Suprapubic skin (tissue), 3 donors: Measurements from ENCODE around the gene PRKCZ.

ENCODE experiments used
- CTCF ChIP-seq, 2 donors: fragments of 200-600 bp in 1 of 2; fragments of 450-650 bp in 1 of 2; sonication (generic) in 1 of 2; IDR thresholded peaks; one replicate each; pipeline ENCODE4 v1.5.1; 2016 to 2019; ENCODE audit warnings: antibody characterized with exemption in 2 of 2, mild to moderate bottlenecking in 1 of 2, moderate library complexity in 1 of 2
- EP300 ChIP-seq: sonication (generic); formaldehyde crosslinking; IDR thresholded peaks from one replicate; pipeline ENCODE4 v1.6.1; 2017; ENCODE audit warnings: antibody characterized with exemption
- POLR2A ChIP-seq, 2 donors: fragments of 450-650 bp; IDR thresholded peaks; one replicate each; pipeline ENCODE4 v1.6.1; 2017; ENCODE audit warnings: antibody characterized with exemption in 2 of 2, mild to moderate bottlenecking in 2 of 2, moderate library complexity in 2 of 2

GRCh38 chr1:2224170-2224584, 174.0 kb downstream of the PRKCZ start:
- TF ChIP-seq EP300, result no peak
- no peak for TF ChIP-seq CTCF (IDR thresholded peaks at IDR 0.05)
- TF ChIP-seq POLR2A (IDR thresholded peaks at IDR 0.05), result no peak
